Kidney tubule cell (primary cell): ENCODE measurements around the gene PDZRN4.
"Not testable (repeated sequence)": the region's sequence is repeated elsewhere in the genome, so short reads cannot be mapped to it uniquely, and the experiment has no call there.

Experiments used
- DNase-seq: peaks from one replicate; pipeline ENCODE4 v3.0.0-alpha.2; 2018; ENCODE audit warnings: low spot score

Gene PDZRN4

GRCh38 chr12:41511247-41511646 lies 323.1 kb downstream of the PDZRN4 start:
- peak; percentile 13 for DNase-seq

- DNase-seq = no peak
Measured at GRCh38 chr12:41512497-41512896, 324.4 kb downstream of the PDZRN4 start.

GRCh38 chr12:41514021-41514777 lies 326.1 kb downstream of the PDZRN4 start:
- DNase-seq = no peak

- no peak for DNase-seq
Measured at GRCh38 chr12:41514907-41515306, 326.8 kb downstream of the PDZRN4 start.

DNA sequence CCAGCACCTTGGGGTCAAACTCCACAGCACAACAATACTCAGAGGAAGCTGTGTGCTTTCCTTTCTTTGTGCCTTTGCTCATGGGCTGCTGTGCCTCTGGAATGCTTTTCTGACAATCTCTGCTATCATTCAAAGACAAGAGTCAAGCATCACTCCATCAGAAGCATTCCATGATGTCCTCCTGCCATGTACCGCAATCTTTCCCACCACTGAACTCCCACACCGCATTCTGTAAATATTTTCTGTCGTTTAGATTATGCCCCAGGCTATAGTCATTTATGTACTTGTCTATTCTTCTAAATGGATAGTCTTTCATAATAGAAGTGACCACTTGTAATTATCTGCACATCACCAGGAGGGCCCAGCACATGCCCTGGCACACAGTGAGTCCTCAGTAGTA lies 327.8 kb downstream of the PDZRN4 start:
- DNase-seq = no peak

DNA sequence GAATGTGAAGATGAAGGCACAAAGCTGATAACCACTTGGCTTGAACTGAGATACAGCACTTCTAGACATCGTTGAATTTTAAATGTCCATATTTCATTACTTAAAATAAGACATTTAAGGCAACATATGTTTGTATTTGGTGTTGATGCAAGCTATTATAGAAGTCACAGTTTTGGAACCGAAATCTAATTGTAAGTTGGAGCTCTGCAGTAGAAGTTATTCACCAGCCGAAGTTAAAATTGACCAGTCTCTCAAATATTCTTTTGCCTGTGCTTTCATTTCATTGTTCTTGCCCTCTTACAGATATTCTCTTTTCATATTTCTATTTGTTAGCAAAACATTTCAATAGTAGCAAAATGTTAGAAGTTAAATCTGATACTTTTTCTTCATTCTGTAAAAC lies 332.7 kb downstream of the PDZRN4 start:
- no peak for DNase-seq

DNA sequence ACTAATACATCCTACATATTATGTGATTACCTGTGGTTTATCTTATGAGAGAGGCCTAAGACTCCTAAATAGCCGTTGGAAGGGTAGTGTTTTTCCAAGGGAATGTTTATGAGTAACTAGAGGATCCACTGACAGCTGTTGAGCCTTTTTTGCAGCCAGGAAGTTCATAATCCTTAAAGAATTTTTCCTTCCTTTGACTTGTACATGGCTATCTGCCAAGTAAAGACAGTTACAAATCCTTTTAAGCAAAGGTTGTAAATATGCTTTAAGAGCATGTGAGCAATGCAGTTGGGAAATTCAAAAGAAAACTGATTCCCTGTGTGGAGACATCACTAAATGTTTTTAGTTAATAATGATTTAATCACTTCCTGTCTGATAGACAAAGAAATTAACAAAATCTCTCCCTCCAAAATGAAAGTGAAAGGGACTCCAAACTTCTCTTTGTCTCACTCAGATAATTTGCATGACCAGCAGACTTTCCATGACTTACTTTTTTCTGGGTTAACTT lies 333.8 kb downstream of the PDZRN4 start:
- peak; percentile 89 for DNase-seq

GRCh38 chr12:41527062-41527461 lies 338.9 kb downstream of the PDZRN4 start:
- DNase-seq = no peak

DNA sequence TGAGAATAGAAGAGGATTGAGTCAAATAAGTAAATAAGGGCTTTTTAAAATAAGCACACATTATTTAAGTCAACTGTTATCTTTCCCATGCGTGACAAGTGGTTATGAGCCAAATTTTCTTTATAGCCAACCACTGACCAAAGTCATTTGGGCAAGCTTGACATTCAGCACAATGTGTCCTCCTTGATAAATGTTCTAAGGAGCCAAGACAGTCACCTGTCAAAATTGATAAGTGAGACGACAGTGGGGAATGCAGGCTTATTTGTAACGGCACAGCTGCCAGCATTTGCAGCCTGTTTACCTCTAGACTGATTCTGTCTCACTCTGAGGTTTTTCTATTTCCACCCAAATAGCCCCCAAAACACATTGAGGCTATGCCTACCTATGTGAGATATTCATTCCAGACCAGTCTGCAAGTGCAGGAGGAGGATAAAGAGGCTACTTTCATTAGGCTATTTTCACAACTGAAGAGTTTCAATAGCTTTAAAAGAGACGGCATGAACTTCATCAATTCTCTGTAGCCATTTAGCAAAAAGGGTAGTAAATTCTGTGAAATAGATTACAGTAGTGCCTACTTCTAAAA lies 339.5 kb downstream of the PDZRN4 start:
- DNase-seq = no peak

- DNase-seq = no peak
Measured at GRCh38 chr12:41528874-41529273, 340.8 kb downstream of the PDZRN4 start.

DNA sequence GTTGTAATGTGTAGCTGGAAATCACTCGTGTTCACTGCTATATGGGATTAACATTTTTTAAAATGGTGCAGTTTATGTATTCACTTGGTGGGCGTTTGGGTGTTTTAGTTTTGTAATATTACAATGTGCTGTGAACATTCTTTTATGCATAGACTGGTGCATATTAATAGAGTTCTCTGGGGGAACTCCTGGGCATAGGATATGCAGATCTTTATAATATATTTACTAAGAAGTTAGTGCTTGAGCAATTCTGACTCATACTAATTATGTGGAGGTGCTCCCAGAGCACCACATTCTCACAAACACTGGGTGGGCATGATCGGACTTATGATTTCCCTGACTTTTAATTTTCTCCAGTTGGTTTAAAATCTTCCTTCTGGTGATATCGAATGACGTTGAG lies 342.3 kb downstream of the PDZRN4 start:
- no peak for DNase-seq

- no peak for DNase-seq
Measured at GRCh38 chr12:41531147-41531829, 343.2 kb downstream of the PDZRN4 start.

GRCh38 chr12:41532072-41532471 lies 344.0 kb downstream of the PDZRN4 start:
- peak; percentile 9 for DNase-seq

DNA sequence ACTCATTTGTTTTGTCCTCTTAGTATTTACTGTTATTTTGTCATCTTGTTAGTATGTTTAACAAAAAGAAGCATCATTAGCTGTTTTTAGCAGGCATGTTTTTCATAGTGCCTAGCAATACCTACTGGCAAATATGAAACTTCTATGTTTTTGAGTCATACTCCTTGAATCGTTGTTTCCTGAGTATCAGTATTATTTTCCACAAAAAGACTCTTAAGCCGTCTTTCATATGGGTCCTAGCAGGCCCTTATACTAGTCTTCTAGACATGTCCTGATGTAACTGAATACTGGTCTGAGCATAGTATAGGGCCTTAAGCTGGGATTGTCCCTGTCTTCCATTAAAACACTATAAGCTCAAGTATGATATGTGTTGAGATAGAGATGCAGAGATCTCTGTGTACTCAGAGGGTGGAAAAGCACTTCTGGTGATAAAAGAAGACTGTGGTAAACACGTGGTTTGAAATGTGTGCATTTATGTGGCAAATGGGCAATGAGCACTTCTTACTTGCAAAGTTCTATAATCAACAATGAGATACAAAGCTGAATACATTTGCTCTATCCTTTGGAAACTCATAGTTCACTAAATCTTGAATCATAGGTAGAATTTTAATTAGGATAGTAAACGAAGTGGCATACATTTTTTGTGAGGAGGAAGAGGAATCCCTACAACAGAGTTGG lies 348.8 kb downstream of the PDZRN4 start:
- no peak for DNase-seq

GRCh38 chr12:41537522-41537921 lies 349.4 kb downstream of the PDZRN4 start:
- DNase-seq = no peak

DNA sequence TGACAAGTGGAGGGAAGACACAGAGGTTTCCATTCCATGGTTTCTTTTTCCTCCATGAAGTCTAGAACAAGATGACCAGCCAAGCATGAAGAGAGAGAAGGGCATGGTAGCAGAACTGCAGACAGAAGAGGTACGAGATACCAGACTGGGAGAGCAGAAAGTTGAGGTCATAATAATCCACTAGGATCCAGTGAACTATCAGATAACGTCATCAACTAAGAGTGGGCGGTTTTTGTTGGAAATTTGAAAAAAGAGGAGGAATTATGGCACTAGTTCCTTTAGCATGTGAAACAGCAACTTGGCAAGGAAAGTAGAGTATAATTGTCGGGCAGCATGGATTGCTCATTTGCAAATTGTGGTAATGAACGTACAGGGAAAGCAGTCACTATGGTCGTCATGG lies 357.6 kb downstream of the PDZRN4 start:
- DNase-seq = peak; percentile 2

DNA sequence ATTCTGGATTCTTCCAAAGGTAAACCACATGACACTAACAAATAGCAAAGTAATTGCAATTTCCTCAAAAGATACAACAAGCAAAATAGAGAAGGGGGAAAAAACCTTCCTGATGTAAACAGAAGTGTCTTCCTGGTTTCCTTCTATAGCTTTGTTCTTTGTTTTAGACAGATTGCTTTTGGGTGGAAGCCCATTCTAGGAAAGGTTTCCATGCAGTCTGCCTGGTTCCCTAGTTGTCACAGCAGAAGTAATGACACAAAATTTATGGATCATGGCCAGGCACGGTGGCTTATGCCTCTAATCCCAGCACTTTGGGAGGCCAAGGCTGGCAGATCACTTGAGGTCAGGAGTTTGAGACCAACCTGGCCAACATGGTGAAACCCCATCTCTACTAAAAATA lies 359.0 kb downstream of the PDZRN4 start:
- DNase-seq = not testable (repeated sequence)

- no peak for DNase-seq
Measured at GRCh38 chr12:41548926-41549325, 360.8 kb downstream of the PDZRN4 start.

DNA sequence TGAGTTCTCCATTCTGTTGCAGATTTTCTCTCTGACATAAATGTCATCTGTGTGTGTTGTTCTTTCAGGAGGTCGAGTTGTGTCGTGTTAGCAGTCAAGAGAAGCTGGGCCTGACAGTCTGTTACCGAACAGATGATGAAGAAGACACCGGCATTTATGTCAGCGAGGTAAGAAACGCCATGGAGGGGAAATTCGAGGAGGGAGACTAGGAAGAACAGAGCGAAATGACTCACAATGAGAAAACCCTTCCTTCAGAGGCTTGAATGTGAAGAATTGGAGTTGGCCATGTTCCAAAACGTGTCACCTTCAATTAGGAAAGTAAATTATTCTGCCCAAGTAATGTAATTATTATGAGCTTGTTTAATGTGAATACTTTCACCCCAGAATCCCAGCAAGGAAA lies 364.5 kb downstream of the PDZRN4 start:
- peak; percentile 54 for DNase-seq

GRCh38 chr12:41556176-41556575 lies 368.1 kb downstream of the PDZRN4 start:
- DNase-seq = no peak

DNA sequence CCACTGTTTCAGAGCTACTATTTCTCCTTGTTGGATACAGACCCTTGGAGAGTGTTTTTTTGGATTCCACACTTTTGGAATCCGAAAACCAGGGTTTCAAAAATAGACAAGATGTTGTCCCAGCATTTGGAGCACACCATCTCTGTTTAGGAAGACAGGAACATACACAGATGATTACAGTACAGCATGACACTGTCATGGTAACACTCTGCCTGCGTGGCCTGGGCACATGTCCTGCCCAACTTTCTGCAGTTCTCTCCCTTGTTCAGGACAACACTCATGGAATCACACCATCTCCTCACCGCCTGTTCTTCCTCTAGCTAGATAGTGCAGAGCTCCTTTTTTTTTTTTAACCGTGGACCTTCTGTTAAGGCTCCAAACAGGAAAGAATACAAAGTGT lies 369.2 kb downstream of the PDZRN4 start:
- no peak for DNase-seq

DNA sequence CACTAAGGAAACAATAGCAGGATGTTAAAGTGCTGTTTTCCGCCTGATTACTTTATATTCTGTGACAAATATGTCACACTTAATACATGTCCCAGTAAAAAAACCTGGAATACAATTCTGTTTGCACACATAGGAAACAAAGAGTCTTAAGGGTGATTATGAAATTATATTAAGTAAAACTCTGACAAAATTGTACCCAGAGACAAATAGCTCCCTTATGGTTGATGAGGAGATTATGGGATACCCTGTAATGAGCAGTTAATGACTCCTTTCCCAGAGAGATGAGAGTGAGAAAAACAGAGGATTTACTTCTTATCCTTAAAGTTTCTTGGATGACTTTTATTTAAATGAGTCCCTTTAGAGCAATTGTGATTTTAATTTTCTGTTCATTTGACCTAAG lies 370.6 kb downstream of the PDZRN4 start:
- no peak for DNase-seq

DNA sequence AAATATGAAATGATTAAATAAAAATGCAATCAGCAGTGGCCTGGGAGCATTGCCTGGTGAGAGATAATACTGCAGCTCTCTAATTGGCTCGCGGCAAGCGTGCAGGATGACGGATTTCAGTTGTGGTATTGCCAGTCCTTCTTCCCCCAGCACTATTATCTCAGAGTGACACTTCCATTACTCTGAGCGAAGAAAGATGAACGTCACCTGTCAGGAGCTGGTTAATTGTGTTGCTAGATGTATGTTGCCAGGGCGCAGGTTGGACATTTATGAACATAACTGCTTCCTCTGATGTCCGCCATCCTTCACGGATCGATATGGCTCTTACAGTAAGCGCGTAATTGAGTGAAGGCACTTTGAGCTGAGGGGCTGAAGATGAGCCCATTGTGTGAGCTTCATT lies 374.9 kb downstream of the PDZRN4 start:
- DNase-seq = no peak
